ENCODE data around the gene TFIP11.
A peak's percentile ranks its signal among the peaks of the same experiment; 100 is the strongest.

The TFIP11 gene

GRCh38 chr22:26479792-26480610, 32.3 kb downstream of the TFIP11 start:
- DNase-seq (ENCODE audit: low read depth in 1 of 2, low spot score in 1 of 2): no peak

GRCh38 chr22:26479043-26479791, 33.1 kb downstream of the TFIP11 start:
- DNase-seq (ENCODE audit: low read depth in 1 of 2, low spot score in 1 of 2): no peak

GRCh38 chr22:26477341-26477731, 34.9 kb downstream of the TFIP11 start:
- no peak for DNase-seq (ENCODE audit: low read depth in 1 of 2, low spot score in 1 of 2)

- no peak for DNase-seq (ENCODE audit: low read depth in 1 of 2, low spot score in 1 of 2)
Measured at GRCh38 chr22:26476705-26477340, 35.5 kb downstream of the TFIP11 start.

GRCh38 chr22:26474682-26475081, 37.6 kb downstream of the TFIP11 start:
- DNase-seq (ENCODE audit: low read depth in 1 of 2, low spot score in 1 of 2): no peak

GRCh38 chr22:26471522-26471921, 40.8 kb downstream of the TFIP11 start:
- no peak for DNase-seq (ENCODE audit: low read depth in 1 of 2, low spot score in 1 of 2)

- DNase-seq (ENCODE audit: low read depth in 1 of 2, low spot score in 1 of 2): no peak
Measured at GRCh38 chr22:26470807-26471206, 41.5 kb downstream of the TFIP11 start.

GRCh38 chr22:26466196-26466595, 46.1 kb downstream of the TFIP11 start:
- no peak for DNase-seq (ENCODE audit: low read depth in 1 of 2, low spot score in 1 of 2)

GRCh38 chr22:26464312-26464711, 48.0 kb downstream of the TFIP11 start:
- no peak for DNase-seq (ENCODE audit: low read depth in 1 of 2, low spot score in 1 of 2)

- DNase-seq (ENCODE audit: low read depth in 1 of 2, low spot score in 1 of 2): no peak
Measured at GRCh38 chr22:26463688-26464087, 48.6 kb downstream of the TFIP11 start.

- no peak for DNase-seq (ENCODE audit: low read depth in 1 of 2, low spot score in 1 of 2)
Measured at GRCh38 chr22:26463101-26463661, 49.1 kb downstream of the TFIP11 start.

GRCh38 chr22:26462641-26463040, 49.6 kb downstream of the TFIP11 start:
- no peak for DNase-seq (ENCODE audit: low read depth in 1 of 2, low spot score in 1 of 2)

- DNase-seq (ENCODE audit: low read depth in 1 of 2, low spot score in 1 of 2): no peak
Measured at GRCh38 chr22:26462051-26462450, 50.2 kb downstream of the TFIP11 start.

GRCh38 chr22:26461188-26461810, 51.0 kb downstream of the TFIP11 start:
- peak in 1 of 2 donors; percentile 9 for DNase-seq (ENCODE audit: low read depth in 1 of 2, low spot score in 1 of 2)

GRCh38 chr22:26460202-26460601, 52.1 kb downstream of the TFIP11 start:
- no peak for DNase-seq (ENCODE audit: low read depth in 1 of 2, low spot score in 1 of 2)

GRCh38 chr22:26457661-26458272, 54.5 kb downstream of the TFIP11 start:
- no peak for DNase-seq (ENCODE audit: low read depth in 1 of 2, low spot score in 1 of 2)

GRCh38 chr22:26453812-26454500, 58.3 kb downstream of the TFIP11 start:
- no peak for DNase-seq (ENCODE audit: low read depth in 1 of 2, low spot score in 1 of 2)

- DNase-seq (ENCODE audit: low read depth in 1 of 2, low spot score in 1 of 2): no peak
Measured at GRCh38 chr22:26453216-26453615, 59.1 kb downstream of the TFIP11 start.

GRCh38 chr22:26452236-26453016, 59.8 kb downstream of the TFIP11 start:
- no peak for DNase-seq (ENCODE audit: low read depth in 1 of 2, low spot score in 1 of 2)

Measured in activated T-helper 1 cell treated with anti-CD3 and anti-CD28 coated beads, Interleukin-2, amount 50 U/mL, for 16 hours (primary cell).